GM18870 (cell line): ENCODE measurements around the gene EIF4E3.
A peak's percentile ranks its signal among the peaks of the same experiment; 100 is the strongest.

Experiments
- ATAC-seq: cut with Tn5 transposase; IDR thresholded peaks from one replicate; pipeline ENCODE4 v1.9.1; 2021; ENCODE audit warnings: moderate library complexity; ENCODE audit not compliant: unreplicated experiment

The EIF4E3 gene

DNA sequence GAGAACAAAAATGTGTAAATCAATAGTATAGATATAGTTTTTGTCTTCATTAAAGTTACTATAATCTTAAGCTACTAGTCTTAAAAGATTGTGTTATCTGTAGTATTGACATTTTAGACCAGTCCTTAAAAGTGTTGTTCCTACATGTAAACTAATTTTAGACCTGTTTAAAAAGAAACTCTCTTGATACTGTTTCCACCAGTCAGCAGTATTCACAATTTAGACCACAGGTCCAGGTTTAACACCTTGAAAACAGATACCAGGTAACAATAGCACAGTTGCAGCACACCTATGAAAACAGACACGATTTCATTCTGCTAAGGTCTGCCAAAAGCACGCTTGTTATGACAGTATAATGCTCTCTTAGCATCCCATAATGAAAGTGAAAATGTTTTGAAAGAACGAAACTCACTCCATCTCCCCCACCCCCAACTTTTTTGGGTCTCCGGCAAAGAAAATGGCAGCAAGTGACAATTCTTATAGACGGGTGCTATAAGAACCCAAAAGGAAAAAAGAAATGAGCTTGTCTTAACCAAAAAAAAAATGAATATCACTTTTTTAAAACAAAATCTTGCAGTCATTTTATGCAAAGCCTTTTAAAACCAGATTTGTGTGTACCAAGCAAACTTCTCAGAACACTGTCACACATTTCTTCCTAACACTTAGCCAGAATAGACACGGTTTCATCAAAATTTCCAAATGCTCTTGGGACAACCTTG is 1.6 kb downstream of the EIF4E3 start:
- ATAC-seq = peak; percentile 61

DNA sequence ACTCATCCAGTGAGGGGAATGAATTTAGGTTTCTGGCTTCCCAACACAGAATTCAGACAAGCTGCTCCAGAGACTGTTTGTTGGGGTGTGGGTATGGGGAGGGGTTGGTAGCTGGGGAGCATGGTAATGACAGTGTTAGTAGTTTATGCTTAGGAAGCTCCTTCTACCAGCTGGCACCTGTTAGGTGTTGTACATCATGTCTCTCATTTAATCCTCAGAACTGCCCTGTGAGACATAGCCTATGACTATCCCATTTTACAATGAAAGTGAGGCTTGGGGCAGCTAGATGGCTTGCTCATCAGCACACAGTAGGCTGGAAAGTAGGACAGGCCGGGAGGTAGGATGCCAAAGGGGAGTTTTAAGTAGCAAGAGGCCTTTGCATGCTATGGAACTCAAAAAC is 2.5 kb downstream of the EIF4E3 start:
- no peak for ATAC-seq

DNA sequence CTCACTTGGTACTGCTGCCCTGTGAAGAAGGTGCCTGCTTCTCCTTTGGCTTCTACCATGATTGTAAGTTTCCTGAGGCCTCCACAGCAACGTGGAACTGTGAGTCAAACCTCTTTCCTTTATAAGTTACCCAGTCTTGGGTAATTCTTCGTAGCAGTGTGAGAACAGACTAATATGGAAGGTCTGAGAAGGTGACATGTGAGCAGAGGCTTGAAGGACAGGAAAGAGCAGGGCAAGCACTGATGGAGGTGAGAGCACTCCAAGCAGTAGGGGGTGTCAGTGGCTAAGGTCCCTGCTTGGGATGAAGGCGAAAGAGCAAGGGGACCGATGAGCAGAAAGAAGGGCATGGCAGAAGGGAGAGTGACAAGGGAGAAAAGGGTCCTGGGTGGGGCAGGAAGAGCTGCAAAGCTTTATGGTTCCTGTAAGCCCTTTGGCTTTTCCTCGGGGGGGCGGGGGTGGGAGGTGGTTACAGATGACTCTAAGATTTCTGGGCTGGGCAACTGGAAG is 3.5 kb downstream of the EIF4E3 start:
- no peak for ATAC-seq

DNA sequence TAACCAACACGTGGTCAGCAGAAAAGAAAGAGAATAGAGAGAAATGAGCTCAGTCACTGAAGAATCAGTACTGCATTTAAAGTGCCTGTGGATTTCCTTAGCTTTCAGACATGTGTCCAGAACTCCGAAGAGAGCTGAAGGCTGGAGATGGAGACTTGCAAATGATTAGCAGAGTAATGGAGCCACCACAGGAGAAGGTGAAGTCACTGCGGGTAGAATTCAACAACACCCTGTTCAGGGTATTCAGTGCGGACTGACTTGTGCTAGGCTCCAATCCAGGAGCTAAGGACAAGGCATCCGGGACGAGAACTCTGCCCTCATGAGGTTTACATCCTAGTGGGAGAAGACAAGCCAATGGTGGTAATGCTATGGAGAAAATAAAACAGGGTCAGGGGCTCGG is 4.2 kb downstream of the EIF4E3 start:
- ATAC-seq = no peak

DNA sequence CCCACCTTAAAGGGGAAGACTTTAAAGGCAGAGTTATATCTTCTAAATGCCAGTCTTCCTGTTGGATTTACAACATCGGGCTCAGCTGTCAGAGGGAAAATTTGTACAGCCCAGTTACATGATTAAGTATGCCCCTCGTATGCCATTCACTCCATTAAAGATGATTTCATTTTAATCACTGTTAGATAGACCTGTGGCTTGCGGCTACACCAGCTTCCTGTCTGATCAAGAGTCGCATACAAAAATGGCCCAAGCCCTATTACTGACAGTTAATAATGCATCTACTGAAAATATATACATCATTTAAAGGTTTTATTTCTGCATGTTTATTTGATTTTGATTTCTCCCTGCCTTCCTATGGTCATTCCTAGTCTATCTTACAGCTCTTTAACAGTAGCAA is 7.1 kb downstream of the EIF4E3 start:
- no peak for ATAC-seq

DNA sequence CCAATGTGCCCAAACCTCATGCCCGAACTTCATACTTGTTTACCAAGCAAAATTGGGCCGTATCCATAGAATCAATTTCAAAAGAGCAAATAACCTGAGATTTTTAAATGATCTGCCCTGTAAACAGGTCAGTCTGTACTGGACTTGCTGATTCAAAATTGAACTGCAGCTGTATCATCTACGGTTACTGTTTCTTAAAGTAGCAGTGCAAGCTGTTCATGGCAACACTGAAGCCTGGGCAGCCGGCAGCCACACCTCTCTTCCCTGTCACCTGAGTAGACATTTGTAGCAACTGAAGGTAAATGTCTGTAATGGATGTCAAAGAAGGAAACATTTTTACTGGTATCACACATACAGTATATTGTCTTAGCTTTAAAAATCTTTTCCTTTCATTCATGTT is 10.6 kb downstream of the EIF4E3 start:
- ATAC-seq = no peak

DNA sequence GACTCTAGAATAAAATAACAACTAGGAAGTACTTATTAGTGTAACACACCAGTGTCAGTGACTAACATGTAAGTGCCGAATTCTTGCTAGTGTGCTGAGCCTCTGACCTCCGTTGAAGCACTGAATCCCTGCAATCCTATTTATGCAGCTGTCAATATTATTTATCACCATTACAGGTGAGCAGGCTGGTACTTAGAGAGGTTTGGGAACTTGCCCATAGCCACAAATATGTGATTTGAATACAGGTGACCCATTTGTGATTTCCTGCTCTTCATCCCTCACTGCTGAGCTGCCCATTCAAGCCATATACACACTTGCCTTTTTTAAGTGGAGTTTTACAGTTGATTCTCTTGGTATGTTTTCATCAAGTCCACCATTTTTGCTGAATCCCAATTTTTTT is 12.2 kb downstream of the EIF4E3 start:
- no peak for ATAC-seq

DNA sequence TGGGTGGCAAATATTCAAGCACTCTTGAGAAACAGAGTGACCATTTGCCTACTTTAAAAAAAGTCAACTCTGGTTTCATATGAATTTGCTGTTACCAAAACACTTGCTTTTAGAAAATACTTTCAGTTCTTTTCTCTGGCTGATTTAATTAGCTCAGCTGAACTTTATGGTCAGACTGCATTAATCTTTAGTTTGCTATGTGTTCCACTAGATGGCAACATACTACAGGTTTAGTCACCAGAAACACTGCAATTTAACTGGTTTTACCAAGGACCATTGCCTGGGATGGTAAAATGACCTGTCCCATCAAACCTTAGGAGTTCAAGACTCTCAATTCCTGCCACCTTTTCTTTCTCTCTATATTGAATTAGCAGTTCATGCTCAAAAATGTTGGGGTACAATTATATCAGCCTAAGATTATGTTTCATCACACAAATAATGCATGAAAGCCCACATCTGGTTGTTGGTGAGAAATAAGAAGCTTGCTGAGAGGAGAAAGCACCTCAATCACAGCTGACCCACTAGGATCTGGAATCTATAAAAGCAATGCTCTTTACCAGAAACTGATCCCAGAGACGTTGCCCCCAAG is 14.2 kb downstream of the EIF4E3 start:
- ATAC-seq = no peak

DNA sequence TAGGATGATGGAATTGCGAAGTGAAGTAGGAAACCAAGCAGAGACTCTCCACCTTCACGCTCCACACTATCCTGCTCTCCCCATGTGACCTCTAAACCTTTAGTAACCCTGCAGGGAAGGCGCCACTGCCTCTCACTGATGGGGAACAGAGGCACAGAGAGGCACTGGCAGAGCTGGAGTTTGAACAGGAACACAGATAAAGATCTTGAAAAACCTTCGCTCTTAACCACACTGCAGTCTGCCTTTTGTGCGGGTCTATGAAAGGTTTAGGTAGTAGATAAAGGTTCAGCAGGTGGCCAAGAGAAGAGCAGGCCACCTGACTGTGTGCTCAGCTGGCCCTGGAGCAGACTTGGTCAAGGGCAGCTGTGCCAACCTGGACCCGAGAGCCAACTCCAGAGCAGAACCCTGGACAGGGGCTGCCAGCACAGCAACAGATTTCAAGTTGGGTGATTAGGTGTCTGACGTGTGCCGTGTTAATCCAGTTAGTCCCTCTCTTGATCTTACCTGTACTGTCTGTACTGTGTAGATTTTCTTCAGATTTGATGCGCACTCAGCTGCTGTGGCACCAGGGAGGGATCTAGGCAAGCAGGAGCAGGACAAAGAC is 15.2 kb downstream of the EIF4E3 start:
- no peak for ATAC-seq

DNA sequence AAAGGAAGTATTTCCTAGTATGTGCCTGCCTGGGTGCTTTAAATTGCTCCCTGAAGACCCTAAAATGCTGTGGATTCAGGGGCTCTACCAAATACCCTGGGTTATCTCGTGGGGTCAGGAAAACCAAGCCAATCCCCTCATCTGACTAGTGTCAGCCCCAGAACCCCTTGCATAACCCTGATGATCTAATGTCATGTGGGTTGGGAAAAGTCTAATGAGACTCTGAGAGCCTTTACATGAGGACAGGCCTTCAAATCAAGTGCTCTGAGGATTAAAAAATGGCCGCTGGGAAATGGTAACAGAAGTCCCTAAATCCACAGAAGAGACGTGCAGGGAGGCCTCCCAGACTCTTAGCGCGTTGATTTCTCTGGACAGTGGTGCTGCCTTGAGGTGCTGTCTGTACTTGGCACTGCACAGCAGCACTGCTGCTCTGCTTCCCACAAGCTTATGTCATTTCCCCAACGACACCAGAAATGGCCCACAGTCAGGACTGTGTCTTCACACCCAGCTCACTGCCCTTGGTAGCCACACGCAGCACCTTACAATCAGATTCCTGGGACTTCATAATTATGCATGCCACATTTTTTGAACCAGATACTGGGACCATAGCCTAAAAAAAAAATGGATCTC is 16.6 kb downstream of the EIF4E3 start:
- ATAC-seq = no peak

DNA sequence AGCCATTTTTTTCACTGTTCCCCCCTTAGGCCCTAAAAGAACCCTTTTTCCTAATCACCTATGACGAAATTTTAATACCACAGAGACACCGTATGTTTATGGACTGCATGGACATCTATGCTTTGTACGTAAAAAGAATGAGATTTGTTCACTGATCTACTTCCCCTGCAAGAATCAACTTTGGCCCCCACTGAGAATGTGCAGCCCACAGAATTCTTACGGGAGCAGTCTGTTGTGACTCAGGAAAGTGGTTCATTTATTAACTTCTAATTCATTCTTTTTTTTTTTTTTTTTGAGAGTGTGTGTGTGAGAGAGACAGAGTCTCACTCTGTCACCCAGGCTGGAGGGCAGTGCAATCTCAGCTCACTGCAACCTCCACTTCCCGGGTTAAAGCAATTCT is 17.6 kb downstream of the EIF4E3 start:
- ATAC-seq = no peak

DNA sequence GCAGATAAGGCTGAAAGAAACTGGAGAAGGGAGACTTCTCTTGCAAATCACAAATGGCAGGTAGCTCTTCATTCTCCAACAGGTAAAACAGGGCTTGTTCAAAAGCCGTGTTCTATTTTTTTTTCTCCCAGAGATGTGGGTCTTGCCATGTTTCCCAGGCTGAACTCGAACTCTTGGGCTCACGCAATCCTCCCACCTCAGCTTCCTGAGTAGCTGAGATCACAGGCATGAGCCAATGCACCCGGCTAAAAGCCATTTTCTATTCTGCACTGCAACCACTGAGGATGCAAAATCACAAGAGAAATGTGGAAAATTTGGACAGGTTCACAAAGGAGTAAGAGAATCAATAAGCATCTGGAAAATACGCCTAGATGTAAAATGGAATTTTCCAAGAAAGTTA is 19.5 kb downstream of the EIF4E3 start:
- no peak for ATAC-seq

DNA sequence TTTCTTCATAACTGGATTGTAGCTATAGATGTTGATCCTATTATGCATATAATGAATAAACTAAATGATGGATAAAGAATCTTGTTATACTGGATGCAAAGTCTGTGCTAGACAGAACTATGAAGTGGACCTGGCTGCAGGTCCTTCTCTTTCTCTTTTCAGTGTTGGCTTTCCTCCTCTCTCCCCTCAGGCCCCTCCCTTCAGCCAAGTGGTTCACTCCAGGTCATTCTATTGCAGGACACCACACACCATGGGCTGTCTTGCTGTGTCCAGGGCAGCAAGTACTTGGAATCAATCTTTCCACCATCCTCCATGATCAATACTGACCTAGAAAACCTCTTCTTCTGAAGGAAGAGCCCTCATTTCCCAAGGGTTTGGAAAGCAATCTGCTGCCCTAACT is 20.3 kb downstream of the EIF4E3 start:
- no peak for ATAC-seq

DNA sequence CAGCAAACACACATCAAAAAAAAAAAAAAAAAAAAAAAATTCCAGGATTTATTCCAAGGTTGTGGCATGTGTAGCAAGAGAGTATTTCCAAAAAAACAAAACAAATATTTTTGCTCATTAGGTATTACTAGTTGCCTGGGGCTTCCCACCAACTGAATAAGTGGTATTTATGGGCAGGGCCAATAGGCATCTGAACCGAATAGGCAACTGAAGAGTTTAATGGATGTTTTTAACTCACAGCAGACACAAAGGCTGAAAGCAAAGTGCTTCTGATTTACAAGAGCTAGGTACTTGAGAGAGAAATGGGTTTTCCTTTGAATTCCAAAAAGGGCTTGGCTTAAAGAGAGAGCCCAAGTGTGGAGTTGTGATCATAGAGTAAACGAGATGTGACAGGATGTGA is 21.4 kb downstream of the EIF4E3 start:
- no peak for ATAC-seq

DNA sequence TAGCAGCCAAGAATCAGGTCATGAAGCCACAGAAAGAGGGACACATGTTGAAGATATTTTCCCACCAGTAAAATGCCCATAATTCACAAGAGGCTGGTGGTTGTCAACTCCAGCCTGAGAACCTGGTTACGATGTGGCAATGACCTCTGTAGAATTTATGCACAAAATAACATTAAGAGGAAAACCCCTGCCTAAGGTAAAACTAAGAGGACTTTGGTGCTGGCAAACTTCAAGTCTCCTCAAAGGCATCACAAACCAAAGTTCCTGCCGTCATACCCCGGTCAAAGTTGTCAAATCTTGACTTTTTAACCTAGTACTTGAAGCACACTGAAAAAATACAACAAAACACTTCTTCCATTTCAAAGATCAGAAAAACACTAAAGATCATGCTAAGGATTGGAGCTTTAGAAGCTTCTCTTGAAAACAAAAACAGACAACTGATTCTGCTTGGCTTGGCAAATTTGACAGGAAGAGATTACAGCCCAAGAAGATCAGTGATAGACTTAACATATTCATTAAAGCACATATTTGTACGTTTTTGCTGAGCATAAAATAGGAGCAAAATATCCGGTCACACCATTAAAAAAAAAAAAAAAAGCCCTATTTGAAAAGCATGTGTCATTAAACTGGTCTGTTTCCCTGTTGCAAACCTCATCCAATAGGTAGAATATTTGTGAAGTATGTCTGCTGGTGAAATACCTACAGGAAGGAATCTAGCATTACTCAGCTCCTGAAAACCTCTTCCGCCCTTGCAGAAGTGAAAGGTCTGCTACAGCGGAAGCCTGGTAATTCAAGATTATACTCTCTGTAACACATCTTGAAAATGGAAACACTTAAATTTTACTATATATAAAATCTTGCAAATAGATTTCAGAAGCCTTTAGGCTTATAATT is 22.8 kb downstream of the EIF4E3 start:
- ATAC-seq = no peak

DNA sequence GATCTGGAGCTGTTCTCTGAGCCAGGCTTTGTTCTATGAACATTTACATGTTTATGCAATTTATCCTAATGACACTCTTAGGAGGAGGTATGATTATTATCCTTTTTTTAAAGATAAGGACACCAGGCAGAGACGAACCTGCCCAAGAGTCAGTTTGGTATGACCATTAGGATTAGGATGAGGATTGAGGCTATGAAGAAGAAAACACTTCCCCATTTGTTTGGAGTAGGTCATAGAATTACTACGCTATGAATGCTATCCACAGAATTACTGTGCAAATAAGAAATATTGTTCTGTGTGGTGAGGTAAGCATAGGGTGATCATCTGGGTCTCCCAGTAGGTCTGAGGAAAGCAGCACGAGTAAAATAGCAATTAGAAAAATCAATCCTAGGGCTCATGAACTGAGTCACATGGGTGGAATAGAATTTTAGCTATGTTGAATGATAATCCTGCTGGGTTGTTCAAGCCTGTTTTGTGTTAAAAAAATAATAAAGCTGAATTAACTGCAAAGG is 23.9 kb downstream of the EIF4E3 start:
- ATAC-seq = no peak

DNA sequence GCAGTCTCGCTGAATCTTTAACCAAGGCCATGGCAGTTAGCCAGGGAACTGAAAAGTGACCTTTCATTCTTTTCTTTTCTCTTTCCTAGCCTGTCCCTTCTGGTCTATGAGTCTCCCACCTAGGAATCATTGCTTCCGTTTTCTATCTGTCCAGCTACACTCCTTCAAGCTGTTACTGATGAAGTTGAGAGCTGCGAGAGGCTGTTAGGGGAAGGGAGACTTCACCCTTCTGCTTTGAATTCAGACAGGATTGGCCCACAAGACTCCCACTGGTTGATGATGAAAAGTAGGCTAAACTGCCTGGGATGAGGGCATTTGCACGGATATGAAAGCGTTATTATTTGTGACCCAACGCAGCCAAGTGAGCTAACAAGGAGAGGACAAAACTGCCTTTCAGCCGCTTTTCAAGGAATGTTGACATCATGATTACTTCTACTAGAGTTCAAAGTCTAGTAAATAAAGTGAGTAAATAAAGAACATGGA is 30.2 kb downstream of the EIF4E3 start:
- ATAC-seq = no peak

DNA sequence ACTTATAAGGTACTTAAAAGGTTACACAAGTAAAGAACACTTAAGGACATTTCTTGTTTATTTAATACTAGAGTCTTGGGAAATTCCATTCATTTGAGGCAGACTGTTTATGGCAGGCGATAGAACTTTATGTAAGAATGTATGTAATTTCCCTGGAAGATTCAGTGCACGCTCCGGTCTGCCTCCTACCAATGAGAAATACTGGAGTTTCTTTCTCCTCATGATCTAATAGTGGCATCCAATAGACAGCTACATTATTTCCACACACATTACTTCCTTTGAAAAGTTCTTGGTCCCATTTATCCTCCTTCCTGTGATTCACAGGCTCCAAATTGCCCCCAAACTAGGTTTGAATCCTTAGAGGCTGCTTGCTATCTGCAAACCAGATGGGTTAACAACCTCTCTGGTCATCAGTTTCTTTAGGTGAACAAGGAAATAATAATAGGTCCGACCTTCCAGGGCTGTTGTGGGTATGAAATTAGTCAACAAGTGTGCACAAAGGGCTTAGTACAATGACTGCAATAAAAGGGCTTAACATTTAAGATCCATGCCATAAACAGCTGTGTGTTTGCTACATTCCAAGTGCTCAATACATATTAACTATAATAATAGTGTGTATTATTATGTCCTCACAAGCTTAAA is 30.7 kb downstream of the EIF4E3 start:
- ATAC-seq = no peak

DNA sequence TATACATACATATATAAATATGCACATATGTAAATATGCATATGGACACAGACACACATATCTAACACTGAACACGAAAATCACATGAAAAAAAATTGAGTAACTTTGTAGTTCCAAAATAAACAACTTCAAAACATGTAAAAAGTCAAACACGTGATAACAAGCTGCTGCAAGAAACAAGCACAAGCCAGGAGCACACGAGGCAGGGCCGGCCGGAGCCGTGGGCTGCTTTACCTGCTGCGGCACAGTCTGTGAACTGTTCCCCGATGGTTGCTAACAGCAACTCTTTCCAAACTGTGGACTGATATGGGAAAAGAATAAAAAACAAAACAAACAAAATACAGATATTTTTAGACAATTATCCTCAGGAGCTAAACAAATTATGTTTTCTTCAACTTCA is 31.6 kb downstream of the EIF4E3 start:
- ATAC-seq = no peak

DNA sequence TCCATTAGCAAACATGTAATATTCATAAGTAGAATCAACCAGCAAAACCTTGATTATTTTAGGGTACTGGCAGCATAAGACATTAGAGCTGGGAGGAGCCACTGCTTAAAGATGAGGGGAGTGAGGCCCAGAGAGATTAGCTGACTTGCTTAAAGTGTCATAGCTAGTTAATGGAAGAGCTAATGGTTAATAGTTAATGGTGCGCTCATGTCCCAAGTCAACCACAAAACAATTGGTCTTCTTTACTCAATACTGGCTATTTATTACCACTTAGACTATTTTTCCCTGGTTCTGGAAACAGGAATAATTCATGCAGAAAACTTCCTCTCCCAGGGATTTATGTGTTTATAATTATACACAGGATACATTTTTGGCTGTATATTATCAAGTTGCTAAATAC is 33.1 kb downstream of the EIF4E3 start:
- no peak for ATAC-seq
